ENCODE results near the gene NOP58.

- TF ChIP-seq POLR2A (IDR thresholded peaks at IDR 0.05) (no peak), CTCF (IDR thresholded peaks at IDR 0.05) (no peak)
These were observed 80.6 kb downstream of the NOP58 start for GRCh38 chr2:202346180-202346579.
